CD4-positive, CD25-positive, alpha-beta regulatory T cell (primary cell): ENCODE measurements around the gene MAP4K3. TPM values are rescaled to one million over a fixed set of nuclear protein-coding genes. Genes with fewer than 3 reads are reported as not detected.
"Not testable (repeated sequence)": the region's sequence is repeated elsewhere in the genome, so short reads cannot be mapped to it uniquely, and the experiment has no call there.

Experiments used
- ATAC-seq, 2 donors: fragments of 150-1000 bp; cut with Tn5 transposase; one replicate each; pipeline ENCODE4 v1.10.0; 2021; ENCODE audit warnings: low read depth in 2 of 2, moderate number of reproducible peaks in 2 of 2, moderate library complexity in 1 of 2
- DNase-seq, 3 donors: peaks; one replicate each; pipeline versions ENCODE4 v3.0.0 to v3.0.0-alpha.2; 2012 to 2022; ENCODE audit warnings: mixed read lengths in 1 of 3
- H3K27ac ChIP-seq: one replicate; pipeline ENCODE4 v1.7.0; 2013; ENCODE audit warnings: mild to moderate bottlenecking, low read length; ENCODE audit not compliant: insufficient read depth, poor library complexity, severe bottlenecking
- H3K27me3 ChIP-seq: one replicate; pipeline ENCODE4 v1.7.0; 2013; ENCODE audit warnings: low read length; ENCODE audit not compliant: control insufficient read depth, insufficient read depth
- H3K36me3 ChIP-seq: one replicate; pipeline ENCODE4 v1.7.0; 2013; ENCODE audit warnings: mild to moderate bottlenecking, low read length, moderate library complexity; ENCODE audit not compliant: control insufficient read depth, insufficient read depth
- H3K4me1 ChIP-seq: 2 replicates; pipeline ENCODE4 v1.7.0; 2013; ENCODE audit warnings: mild to moderate bottlenecking, low read length; ENCODE audit not compliant: insufficient read depth, control insufficient read depth, poor library complexity, severe bottlenecking
- H3K4me3 ChIP-seq: one replicate; pipeline ENCODE4 v1.7.0; 2013; ENCODE audit warnings: low read depth, mild to moderate bottlenecking, low read length, moderate library complexity
- H3K9me3 ChIP-seq, 2 experiments: 1 replicate in 1 of 2; 2 replicates in 1 of 2; pipeline ENCODE4 v1.7.0; 2013; ENCODE audit warnings: low read length in 2 of 2, mild to moderate bottlenecking in 1 of 2, moderate library complexity in 1 of 2; ENCODE audit not compliant: control insufficient read depth in 2 of 2
- H3K27ac Mint-ChIP-seq, 3 donors: one replicate each; pipeline ENCODE4 v1.8.0; 2020 to 2022; ENCODE audit warnings: mild to moderate bottlenecking in 3 of 3, mixed read lengths in 3 of 3, moderate library complexity in 2 of 3
- H3K27me3 Mint-ChIP-seq: one replicate; pipeline ENCODE4 v1.8.0; 2022; ENCODE audit warnings: mild to moderate bottlenecking, mixed read lengths
- H3K36me3 Mint-ChIP-seq: one replicate; pipeline ENCODE4 v1.8.0; 2020; ENCODE audit warnings: mixed read lengths
- H3K4me1 Mint-ChIP-seq, 4 donors: one replicate each; pipeline ENCODE4 v1.8.0; 2020 to 2022; ENCODE audit warnings: mixed read lengths in 4 of 4, mild to moderate bottlenecking in 1 of 4
- H3K4me3 Mint-ChIP-seq, 4 donors: one replicate each; pipeline ENCODE4 v1.8.0; 2020 to 2022; ENCODE audit warnings: mild to moderate bottlenecking in 4 of 4, mixed read lengths in 4 of 4, moderate library complexity in 3 of 4
- H3K9me3 Mint-ChIP-seq, 7 donors: one replicate each; pipeline ENCODE4 v1.8.0; 2020 to 2022; ENCODE audit warnings: mixed read lengths in 7 of 7, mild to moderate bottlenecking in 3 of 7, moderate library complexity in 2 of 7
- polyA plus RNA-seq, 4 donors: library from polyadenylated mRNA; unstranded; fragments of 300-500 nt; fragmentation: Illumina TruSeq; gene quantifications; one replicate each; pipeline ENCODE4 v1.2.3, GENCODE V29; 2021
- total RNA-seq: library from RNA; stranded (reverse); gene quantifications from one replicate; pipeline ENCODE4 v1.2.3, GENCODE V29; 2022

MAP4K3 gene
- total and polyA plus RNA-seq, 5 donors from 2014 or later: 1.4 to 28.7 (median 2.0) TPM

DNA sequence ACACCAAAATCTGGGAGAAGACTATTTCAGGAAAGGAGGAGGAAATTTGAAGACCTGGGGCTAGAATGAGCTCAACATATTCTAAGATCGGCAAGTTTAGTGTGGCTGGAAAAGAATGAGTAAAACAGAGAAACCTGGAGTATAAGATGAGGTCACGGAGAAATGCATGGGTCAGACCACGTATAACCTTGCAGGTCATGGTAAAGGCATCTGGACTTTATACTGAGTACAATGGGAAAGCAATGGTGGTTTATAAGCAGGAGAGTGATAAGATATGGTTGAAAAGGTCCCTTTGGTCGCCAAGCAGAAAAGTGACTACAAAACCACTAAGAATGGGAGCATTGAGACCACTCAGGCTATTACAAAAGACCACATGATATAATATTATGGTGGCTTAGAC, 102.1 kb downstream of the MAP4K3 start:
- Mint-ChIP-seq H3K36me3 (peaks cover 24% of the 10 kb centered on the region), H3K9me3 (no peaks in the 10 kb centered on the region), H3K27me3 (no peaks in the 10 kb centered on the region), H3K4me3 (no peak overlapping the region), H3K27ac (no peak overlapping the region), H3K4me1 (peaks cover 0 to 4% (median 0%) of the 10 kb centered on the region in 4 donors)
- Histone ChIP-seq H3K4me1 (no peaks in the 10 kb centered on the region), H3K27ac (no peak overlapping the region), H3K9me3 (no peaks in the 10 kb centered on the region), H3K36me3 (peaks cover 5% of the 10 kb centered on the region), H3K27me3 (no peaks in the 10 kb centered on the region), H3K4me3 (no peak overlapping the region)
- ATAC-seq (no peak), DNase-seq (no peak)

DNA sequence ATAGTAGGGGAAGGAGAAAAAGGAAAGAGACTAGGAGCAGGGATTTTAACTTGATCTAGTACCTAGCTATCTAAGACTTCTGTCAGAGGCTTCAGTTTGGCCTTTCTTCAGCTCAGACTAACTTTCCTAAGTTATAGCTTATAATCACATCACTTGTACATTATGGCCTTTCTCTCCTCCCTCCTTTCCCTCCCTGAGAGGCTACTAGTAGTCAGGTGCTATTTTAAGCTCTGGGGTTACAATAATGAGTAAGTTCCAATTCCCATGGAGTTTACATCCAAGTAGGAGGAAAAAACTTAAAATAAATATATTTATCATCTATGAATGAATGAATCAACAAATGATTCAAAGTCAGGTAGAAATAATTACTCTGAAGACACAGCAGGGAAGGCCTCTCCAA, 102.6 kb downstream of the MAP4K3 start:
- no peaks in the 10 kb centered on the region for H3K27me3 ChIP-seq
- no peak for DNase-seq
- H3K4me1 ChIP-seq: no peaks in the 10 kb centered on the region
- Mint-ChIP-seq H3K36me3 (peaks cover 27% of the 10 kb centered on the region), H3K4me1 (peaks cover 0 to 4% (median 0%) of the 10 kb centered on the region in 4 donors), H3K4me3 (no peak overlapping the region), H3K9me3 (no peaks in the 10 kb centered on the region), H3K27ac (no peak overlapping the region), H3K27me3 (no peaks in the 10 kb centered on the region)
- no peak for ATAC-seq
- H3K4me3 ChIP-seq: no peak overlapping the region
- H3K36me3 ChIP-seq: peaks cover 6% of the 10 kb centered on the region
- no peak overlapping the region for H3K27ac ChIP-seq
- H3K9me3 ChIP-seq: no peaks in the 10 kb centered on the region

DNA sequence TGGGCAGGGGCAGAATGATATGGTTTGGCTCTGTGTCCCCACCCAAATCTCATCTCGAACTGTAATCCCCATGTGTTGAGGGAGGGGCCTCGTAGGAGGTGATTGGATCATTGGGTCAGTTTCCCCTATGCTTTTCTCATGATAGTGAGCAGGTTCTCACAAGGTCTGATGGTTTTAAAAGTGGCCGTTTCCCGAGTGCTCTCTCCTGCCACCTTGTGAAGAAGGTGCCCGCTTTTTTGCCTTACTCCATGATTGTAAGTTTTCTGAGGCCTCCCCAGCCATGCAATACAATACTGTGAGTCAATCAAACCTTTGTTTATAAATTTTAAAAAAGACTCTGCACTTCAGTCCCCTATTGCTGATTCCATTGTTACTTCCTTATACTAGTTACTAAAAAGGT, 110.4 kb downstream of the MAP4K3 start:
- no peaks in the 10 kb centered on the region for H3K27me3 Mint-ChIP-seq
- H3K4me1 ChIP-seq: no peaks in the 10 kb centered on the region
- H3K4me3 Mint-ChIP-seq: peak overlapping the region in 1 of 4 donors; percentile 32

DNA sequence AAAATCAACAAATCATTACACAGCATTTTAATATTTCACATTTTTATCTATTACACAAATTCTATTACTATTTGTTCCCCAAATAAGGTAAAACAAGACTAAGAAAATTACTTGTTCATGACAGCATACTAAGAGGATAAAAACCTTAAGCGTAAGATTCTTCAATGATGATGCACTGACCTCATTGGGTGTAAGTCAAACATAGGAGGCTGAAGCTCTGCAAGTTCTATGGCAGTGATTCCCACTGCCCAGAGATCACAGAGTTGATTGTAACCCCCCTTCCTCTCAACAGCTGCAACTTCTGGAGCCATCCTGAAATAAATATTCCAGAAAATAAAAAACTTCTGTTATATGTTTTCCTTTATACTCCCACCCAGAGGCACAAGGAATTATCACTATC, 111.1 kb downstream of the MAP4K3 start:
- peaks cover 7% of the 10 kb centered on the region for H3K36me3 ChIP-seq
- no peak overlapping the region for H3K27ac ChIP-seq
- H3K9me3 ChIP-seq: no peaks in the 10 kb centered on the region
- H3K4me1 Mint-ChIP-seq: peaks cover 0 to 8% (median 2%) of the 10 kb centered on the region in 4 donors
- no peak for ATAC-seq
- H3K27me3 ChIP-seq: no peaks in the 10 kb centered on the region
- no peak for DNase-seq
- no peak overlapping the region for H3K4me3 ChIP-seq
- H3K4me3 Mint-ChIP-seq: no peak overlapping the region
- no peaks in the 10 kb centered on the region for H3K4me1 ChIP-seq
- no peaks in the 10 kb centered on the region for H3K27me3 Mint-ChIP-seq
- peaks cover 35% of the 10 kb centered on the region for H3K36me3 Mint-ChIP-seq
- H3K27ac Mint-ChIP-seq: no peak overlapping the region
- H3K9me3 Mint-ChIP-seq: no peaks in the 10 kb centered on the region

More for the DNA sequence above, 110.4 kb downstream of the MAP4K3 start:
- Mint-ChIP-seq H3K36me3 (peaks cover 40% of the 10 kb centered on the region), H3K27ac (no peak overlapping the region), H3K4me1 (peaks cover 0 to 8% (median 2%) of the 10 kb centered on the region in 4 donors), H3K9me3 (no peaks in the 10 kb centered on the region)
- no peak overlapping the region for H3K4me3 ChIP-seq
- no peaks in the 10 kb centered on the region for H3K9me3 ChIP-seq
- ATAC-seq: no peak
- H3K36me3 ChIP-seq: peaks cover 7% of the 10 kb centered on the region
- no peaks in the 10 kb centered on the region for H3K27me3 ChIP-seq
- H3K27ac ChIP-seq: no peak overlapping the region
- DNase-seq: no peak

DNA sequence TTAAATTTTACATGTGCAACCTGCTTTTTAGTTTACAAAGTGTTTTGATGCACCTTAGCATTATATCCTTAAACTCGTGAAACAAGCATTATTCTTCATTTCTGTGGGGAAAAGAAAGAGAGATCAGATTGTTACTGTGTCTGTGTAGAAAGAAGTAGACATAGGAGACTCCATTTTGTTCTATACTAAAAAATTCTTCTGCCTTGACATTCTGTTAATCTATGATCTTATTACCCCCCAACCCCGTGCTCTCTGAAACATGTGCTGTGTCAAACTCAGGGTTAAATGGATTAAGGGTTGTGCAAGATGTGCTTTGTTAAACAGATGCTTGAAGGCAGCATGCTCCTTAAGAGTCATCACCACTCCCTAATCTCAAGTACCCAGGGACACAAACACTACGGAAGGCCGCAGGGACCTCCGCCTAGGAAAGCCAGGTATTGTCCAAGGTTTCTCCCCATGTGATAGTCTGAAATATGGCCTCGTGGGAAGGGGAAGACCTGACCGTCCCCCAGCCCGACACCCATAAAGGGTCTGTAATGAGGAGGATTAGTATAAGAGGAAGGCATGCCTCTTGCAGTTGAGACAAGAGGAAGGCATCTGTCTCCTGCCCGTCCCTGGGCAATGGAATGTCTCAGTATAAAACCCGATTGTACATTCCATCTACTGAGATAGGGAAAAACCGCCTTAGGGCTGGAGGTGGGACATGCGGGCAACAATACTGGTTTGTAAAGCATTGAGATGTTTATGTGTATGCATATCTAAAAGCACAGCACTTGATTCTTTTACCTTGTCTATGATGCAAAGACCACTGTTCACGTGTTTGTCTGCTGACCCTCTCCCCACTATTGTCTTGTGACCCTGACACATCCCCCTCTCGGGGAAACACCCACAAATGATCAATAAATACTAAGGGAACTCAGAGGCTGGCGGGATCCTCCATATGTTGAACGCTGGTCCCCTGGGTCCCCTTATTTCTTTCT, 115.7 kb downstream of the MAP4K3 start:
- not testable (repeated sequence) for ATAC-seq, H3K9me3 Mint-ChIP-seq, H3K36me3 ChIP-seq, H3K4me1 ChIP-seq, H3K27ac ChIP-seq, H3K27me3 Mint-ChIP-seq, H3K4me3 Mint-ChIP-seq, H3K9me3 ChIP-seq, DNase-seq, H3K4me1 Mint-ChIP-seq, H3K27me3 ChIP-seq, H3K4me3 ChIP-seq
- peak overlapping the region in 1 of 3 donors; percentile 25 for H3K27ac Mint-ChIP-seq
- peaks cover 14% of the 10 kb centered on the region for H3K36me3 Mint-ChIP-seq

- Histone ChIP-seq H3K36me3 (peaks cover 3% of the 10 kb centered on the region), H3K27ac (no peak overlapping the region), H3K4me3 (no peak overlapping the region), H3K27me3 (no peaks in the 10 kb centered on the region), H3K9me3 (no peaks in the 10 kb centered on the region), H3K4me1 (no peaks in the 10 kb centered on the region)
- no peak overlapping the region for H3K4me3 Mint-ChIP-seq
- no peak overlapping the region for H3K27ac Mint-ChIP-seq
- H3K36me3 Mint-ChIP-seq: peaks cover 13% of the 10 kb centered on the region
- H3K27me3 Mint-ChIP-seq: no peaks in the 10 kb centered on the region
- ATAC-seq (no peak), DNase-seq (no peak)
- no peaks in the 10 kb centered on the region for H3K4me1 Mint-ChIP-seq
- H3K9me3 Mint-ChIP-seq: no peaks in the 10 kb centered on the region
Measured at GRCh38 chr2:39320162-39320561, 116.9 kb downstream of the MAP4K3 start.

- H3K4me1 ChIP-seq: no peaks in the 10 kb centered on the region
Measured at GRCh38 chr2:39313575-39313974, 123.5 kb downstream of the MAP4K3 start.

GRCh38 chr2:39311469-39311868, 125.6 kb downstream of the MAP4K3 start:
- no peaks in the 10 kb centered on the region for H3K27me3 Mint-ChIP-seq
- H3K4me3 Mint-ChIP-seq: no peak overlapping the region
- H3K27ac ChIP-seq: no peak overlapping the region
- peaks cover 2% of the 10 kb centered on the region for H3K36me3 ChIP-seq
- H3K36me3 Mint-ChIP-seq: peaks cover 19% of the 10 kb centered on the region
- peaks cover 0 to 3% (median 0%) of the 10 kb centered on the region in 4 donors for H3K4me1 Mint-ChIP-seq
- no peaks in the 10 kb centered on the region for H3K27me3 ChIP-seq
- H3K9me3 Mint-ChIP-seq: no peaks in the 10 kb centered on the region
- no peak overlapping the region for H3K4me3 ChIP-seq
- H3K27ac Mint-ChIP-seq: no peak overlapping the region
- no peaks in the 10 kb centered on the region for H3K4me1 ChIP-seq
- no peak for DNase-seq
- no peak for ATAC-seq
- no peaks in the 10 kb centered on the region for H3K9me3 ChIP-seq

More at GRCh38 chr2:39313575-39313974, 123.5 kb downstream of the MAP4K3 start:
- H3K4me3 Mint-ChIP-seq: peak overlapping the region in 1 of 4 donors; percentile 18
- H3K36me3 ChIP-seq: peaks cover 2% of the 10 kb centered on the region
- no peaks in the 10 kb centered on the region for H3K9me3 ChIP-seq
- H3K4me1 Mint-ChIP-seq: peaks cover 0 to 3% (median 0%) of the 10 kb centered on the region in 4 donors
- H3K27me3 ChIP-seq: no peaks in the 10 kb centered on the region
- ATAC-seq (no peak), DNase-seq (no peak)
- no peak overlapping the region for H3K27ac ChIP-seq
- H3K27ac Mint-ChIP-seq: no peak overlapping the region
- H3K27me3 Mint-ChIP-seq: no peaks in the 10 kb centered on the region
- H3K9me3 Mint-ChIP-seq: no peaks in the 10 kb centered on the region
- peaks cover 24% of the 10 kb centered on the region for H3K36me3 Mint-ChIP-seq
- H3K4me3 ChIP-seq: no peak overlapping the region
